Endodermal cell (in vitro differentiated cells): ENCODE data around the gene NANOS1. TPM values are rescaled to one million over a fixed set of nuclear protein-coding genes. Genes with fewer than 3 reads are reported as not detected.

Experiments
- total RNA-seq, 2 donors: library from RNA; stranded (reverse); fragmentation: NEBNext Ultra II Directional in 1 of 2; extraction: Animal tissue kit (Norgen Biotek cat#: 25700) in 1 of 2; gene quantifications; 2 replicates in 1 of 2; 3 replicates in 1 of 2; pipeline ENCODE4 v1.2.1, GENCODE V29; 2021

NANOS1 gene
- total RNA-seq, 2 donors from 2014 or later = 0.71 to 1.7 TPM

Other genes starting within 250 kb of the NANOS1 start
- 100 to 1,000 TPM; 134 to 144 TPM for gene EIF3A, start 51.1 kb downstream of the NANOS1 start, total RNA-seq
- gene DENND10, start 74.4 kb downstream of the NANOS1 start, total RNA-seq = 10 to 100 TPM; 76.1 to 91.2 TPM
- 10 to 100 TPM; 18.3 to 23.2 TPM for gene SFXN4, start 136.0 kb downstream of the NANOS1 start, total RNA-seq
- 100 to 1,000 TPM; 153 to 173 TPM for gene PRDX3, start 149.1 kb downstream of the NANOS1 start, total RNA-seq
- gene GRK5, start 177.9 kb downstream of the NANOS1 start, total RNA-seq = 10 to 100 TPM in 1 of 2 donors, 1 to 10 TPM in 1; 9.1 to 11.9 TPM